Immature natural killer cell (primary cell): ENCODE measurements around the gene NCSTN. TPM values are rescaled to one million over a fixed set of nuclear protein-coding genes. Genes with fewer than 3 reads are reported as not detected.

ENCODE experiments used
- DNase-seq, 3 donors: peaks; one replicate each; pipeline ENCODE4 v3.0.0; 2022; ENCODE audit warnings: mixed read lengths in 1 of 3
- H3K27ac Mint-ChIP-seq, 6 donors: one replicate each; pipeline ENCODE4 v1.8.0; 2020; ENCODE audit warnings: mixed read lengths in 6 of 6, mild to moderate bottlenecking in 5 of 6, inconsistent platforms in 4 of 6, moderate library complexity in 3 of 6
- H3K27me3 Mint-ChIP-seq, 3 donors: one replicate each; pipeline ENCODE4 v1.8.0; 2020 to 2021; ENCODE audit warnings: low read depth in 3 of 3, mild to moderate bottlenecking in 3 of 3, mixed read lengths in 3 of 3, moderate library complexity in 3 of 3, inconsistent platforms in 1 of 3
- H3K36me3 Mint-ChIP-seq, 3 donors: one replicate each; pipeline ENCODE4 v1.8.0; 2020; ENCODE audit warnings: mixed read lengths in 3 of 3, inconsistent platforms in 2 of 3, mild to moderate bottlenecking in 2 of 3
- H3K4me1 Mint-ChIP-seq, 2 donors: one replicate each; pipeline ENCODE4 v1.8.0; 2020; ENCODE audit warnings: inconsistent platforms in 2 of 2, mild to moderate bottlenecking in 2 of 2, mixed read lengths in 2 of 2, moderate library complexity in 1 of 2
- H3K4me3 Mint-ChIP-seq, 5 donors: one replicate each; pipeline ENCODE4 v1.8.0; 2020; ENCODE audit warnings: mild to moderate bottlenecking in 5 of 5, mixed read lengths in 5 of 5, inconsistent platforms in 3 of 5, moderate library complexity in 3 of 5
- H3K9me3 Mint-ChIP-seq, 6 donors: one replicate each; pipeline ENCODE4 v1.8.0; 2020; ENCODE audit warnings: mild to moderate bottlenecking in 6 of 6, mixed read lengths in 6 of 6, inconsistent platforms in 4 of 6, moderate library complexity in 3 of 6
- polyA plus RNA-seq, 3 donors: library from polyadenylated mRNA; unstranded; fragments of 300-500 nt; fragmentation: Illumina TruSeq; gene quantifications; one replicate each; pipeline ENCODE4 v1.2.3, GENCODE V29; 2021

Gene NCSTN
- polyA plus RNA-seq, 3 donors from 2014 or later, result 60.0 to 159 (median 92.3) TPM

DNA sequence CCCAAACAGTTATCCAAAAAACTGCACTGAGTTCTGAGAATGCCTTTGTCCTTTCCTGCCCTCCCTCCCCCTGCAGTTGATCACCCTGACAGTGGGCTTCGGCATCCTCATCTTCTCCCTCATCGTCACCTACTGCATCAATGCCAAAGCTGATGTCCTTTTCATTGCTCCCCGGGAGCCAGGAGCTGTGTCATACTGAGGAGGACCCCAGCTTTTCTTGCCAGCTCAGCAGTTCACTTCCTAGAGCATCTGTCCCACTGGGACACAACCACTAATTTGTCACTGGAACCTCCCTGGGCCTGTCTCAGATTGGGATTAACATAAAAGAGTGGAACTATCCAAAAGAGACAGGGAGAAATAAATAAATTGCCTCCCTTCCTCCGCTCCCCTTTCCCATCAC lies 14.9 kb downstream of the NCSTN start:
- Mint-ChIP-seq H3K27ac (peak overlapping the region in 1 of 6 donors; percentile 8), H3K36me3 (peaks cover 16 to 58% (median 49%) of the 10 kb centered on the region in 3 donors)

DNA sequence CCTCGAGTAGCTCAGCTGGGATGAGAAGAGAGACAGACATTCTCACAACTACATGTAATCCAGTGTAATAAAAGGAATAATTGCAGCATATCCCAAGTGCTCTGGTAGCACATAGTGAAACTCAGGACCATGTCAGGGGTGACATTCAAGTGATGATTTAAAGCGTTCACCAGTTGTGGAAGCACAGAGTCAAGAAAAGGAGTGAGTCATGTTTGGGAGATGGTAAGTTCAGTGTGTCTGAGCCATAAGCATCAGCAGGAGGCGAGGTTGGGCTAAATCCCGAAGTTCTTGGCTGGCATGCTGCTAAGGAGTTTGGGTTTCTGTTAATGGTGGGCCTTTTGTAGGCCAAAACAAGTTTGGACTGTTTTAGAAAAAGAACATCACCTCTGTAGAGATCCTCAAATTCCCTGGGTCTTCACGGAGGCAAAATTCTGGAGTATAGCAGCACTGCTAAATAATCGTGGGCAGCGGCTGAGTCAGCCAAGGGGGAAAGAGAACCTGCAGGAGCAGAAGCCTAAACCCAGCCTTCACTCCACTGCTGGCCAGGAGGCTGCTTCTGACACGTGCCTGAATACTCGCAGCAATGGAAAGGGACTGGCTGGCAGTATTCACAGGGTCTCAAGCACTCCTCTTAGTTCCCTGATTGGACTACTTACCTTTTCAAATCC lies 16.5 kb downstream of the NCSTN start:
- H3K4me1 Mint-ChIP-seq, result no peaks in the 10 kb centered on the region
- H3K4me3 Mint-ChIP-seq, result no peak overlapping the region
- no peak for DNase-seq
- H3K27ac Mint-ChIP-seq, result peak overlapping the region in 1 of 6 donors; percentile 83
- H3K27me3 Mint-ChIP-seq, result no peaks in the 10 kb centered on the region
- H3K9me3 Mint-ChIP-seq, result no peaks in the 10 kb centered on the region
- peaks cover 8 to 44% (median 37%) of the 10 kb centered on the region in 3 donors for H3K36me3 Mint-ChIP-seq

More for the DNA sequence above, 14.9 kb downstream of the NCSTN start:
- Mint-ChIP-seq H3K4me1 (no peaks in the 10 kb centered on the region), H3K27me3 (no peaks in the 10 kb centered on the region), H3K9me3 (no peaks in the 10 kb centered on the region), H3K4me3 (no peak overlapping the region)
- no peak for DNase-seq

- H3K27ac Mint-ChIP-seq, result peak overlapping the region in 1 of 6 donors; percentile 15
- H3K27me3 Mint-ChIP-seq, result no peaks in the 10 kb centered on the region
- no peaks in the 10 kb centered on the region for H3K9me3 Mint-ChIP-seq
- no peaks in the 10 kb centered on the region for H3K4me1 Mint-ChIP-seq
- H3K36me3 Mint-ChIP-seq, result peaks cover 6 to 40% (median 34%) of the 10 kb centered on the region in 3 donors
- no peak for DNase-seq
- no peak overlapping the region for H3K4me3 Mint-ChIP-seq
These were observed 17.1 kb downstream of the NCSTN start for GRCh38 chr1:160360227-160360695.

GRCh38 chr1:160361199-160361598 lies 18.0 kb downstream of the NCSTN start:
- H3K9me3 Mint-ChIP-seq, result no peaks in the 10 kb centered on the region

GRCh38 chr1:160361814-160362167 lies 18.6 kb downstream of the NCSTN start:
- H3K4me3 Mint-ChIP-seq, result no peak overlapping the region
- no peaks in the 10 kb centered on the region for H3K9me3 Mint-ChIP-seq
- H3K27me3 Mint-ChIP-seq, result no peaks in the 10 kb centered on the region
- H3K36me3 Mint-ChIP-seq, result peaks cover 3 to 28% (median 22%) of the 10 kb centered on the region in 3 donors
- no peak for DNase-seq
- no peak overlapping the region for H3K27ac Mint-ChIP-seq
- no peaks in the 10 kb centered on the region for H3K4me1 Mint-ChIP-seq

More at GRCh38 chr1:160361199-160361598, 18.0 kb downstream of the NCSTN start:
- Mint-ChIP-seq H3K36me3 (peaks cover 3 to 34% (median 27%) of the 10 kb centered on the region in 3 donors), H3K27ac (peak overlapping the region in 1 of 6 donors; percentile 31), H3K4me1 (no peaks in the 10 kb centered on the region), H3K4me3 (no peak overlapping the region), H3K27me3 (no peaks in the 10 kb centered on the region)
- no peak for DNase-seq

GRCh38 chr1:160362168-160362957 lies 19.2 kb downstream of the NCSTN start:
- Mint-ChIP-seq H3K4me3 (no peak overlapping the region), H3K4me1 (no peaks in the 10 kb centered on the region), H3K27me3 (no peaks in the 10 kb centered on the region)

GRCh38 chr1:160363010-160363409 lies 19.8 kb downstream of the NCSTN start:
- no peaks in the 10 kb centered on the region for H3K9me3 Mint-ChIP-seq
- no peaks in the 10 kb centered on the region for H3K4me1 Mint-ChIP-seq
- H3K4me3 Mint-ChIP-seq, result no peak overlapping the region
- DNase-seq, result no peak
- no peaks in the 10 kb centered on the region for H3K27me3 Mint-ChIP-seq
- H3K36me3 Mint-ChIP-seq, result peaks cover 3 to 19% (median 15%) of the 10 kb centered on the region in 3 donors
- peak overlapping the region in 1 of 6 donors; percentile 55 for H3K27ac Mint-ChIP-seq

More at GRCh38 chr1:160362168-160362957, 19.2 kb downstream of the NCSTN start:
- Mint-ChIP-seq H3K36me3 (peaks cover 3 to 24% (median 16%) of the 10 kb centered on the region in 3 donors), H3K9me3 (no peaks in the 10 kb centered on the region), H3K27ac (peak overlapping the region in 2 of 6 donors; percentile 8 to 55)
- DNase-seq, result no peak

- Mint-ChIP-seq H3K36me3 (peaks cover 3 to 10% (median 5%) of the 10 kb centered on the region in 3 donors), H3K4me1 (no peaks in the 10 kb centered on the region), H3K4me3 (no peak overlapping the region), H3K27ac (peak overlapping the region in 2 of 6 donors; percentile 51 to 73), H3K9me3 (no peaks in the 10 kb centered on the region), H3K27me3 (no peaks in the 10 kb centered on the region)
- no peak for DNase-seq
These were observed 21.0 kb downstream of the NCSTN start for GRCh38 chr1:160363951-160364735.

DNA sequence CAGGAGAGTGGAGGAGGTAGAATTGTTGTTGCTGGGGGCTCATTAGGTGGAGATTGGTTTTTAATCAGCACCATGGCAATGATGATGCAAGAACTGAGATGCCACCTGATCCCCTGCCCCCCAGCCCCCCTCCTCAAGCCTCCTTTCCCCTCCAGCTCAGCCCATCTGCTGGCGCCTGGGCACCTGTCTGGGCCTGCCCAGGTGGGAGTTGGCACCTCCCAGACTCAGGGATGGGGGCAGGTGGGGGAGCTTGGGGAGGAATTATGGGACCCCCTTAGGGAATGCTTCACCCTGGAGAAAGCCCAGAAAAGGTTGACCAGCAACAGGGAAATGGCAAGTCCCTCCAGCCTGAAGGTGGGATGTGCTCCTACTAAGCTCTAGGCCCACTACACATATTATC lies 22.1 kb downstream of the NCSTN start:
- DNase-seq, result no peak
- Mint-ChIP-seq H3K36me3 (peaks cover 3 to 9% (median 5%) of the 10 kb centered on the region in 3 donors), H3K4me1 (no peaks in the 10 kb centered on the region), H3K9me3 (no peaks in the 10 kb centered on the region), H3K27ac (no peak overlapping the region), H3K4me3 (no peak overlapping the region), H3K27me3 (peaks cover 0 to 4% (median 0%) of the 10 kb centered on the region in 3 donors)

DNA sequence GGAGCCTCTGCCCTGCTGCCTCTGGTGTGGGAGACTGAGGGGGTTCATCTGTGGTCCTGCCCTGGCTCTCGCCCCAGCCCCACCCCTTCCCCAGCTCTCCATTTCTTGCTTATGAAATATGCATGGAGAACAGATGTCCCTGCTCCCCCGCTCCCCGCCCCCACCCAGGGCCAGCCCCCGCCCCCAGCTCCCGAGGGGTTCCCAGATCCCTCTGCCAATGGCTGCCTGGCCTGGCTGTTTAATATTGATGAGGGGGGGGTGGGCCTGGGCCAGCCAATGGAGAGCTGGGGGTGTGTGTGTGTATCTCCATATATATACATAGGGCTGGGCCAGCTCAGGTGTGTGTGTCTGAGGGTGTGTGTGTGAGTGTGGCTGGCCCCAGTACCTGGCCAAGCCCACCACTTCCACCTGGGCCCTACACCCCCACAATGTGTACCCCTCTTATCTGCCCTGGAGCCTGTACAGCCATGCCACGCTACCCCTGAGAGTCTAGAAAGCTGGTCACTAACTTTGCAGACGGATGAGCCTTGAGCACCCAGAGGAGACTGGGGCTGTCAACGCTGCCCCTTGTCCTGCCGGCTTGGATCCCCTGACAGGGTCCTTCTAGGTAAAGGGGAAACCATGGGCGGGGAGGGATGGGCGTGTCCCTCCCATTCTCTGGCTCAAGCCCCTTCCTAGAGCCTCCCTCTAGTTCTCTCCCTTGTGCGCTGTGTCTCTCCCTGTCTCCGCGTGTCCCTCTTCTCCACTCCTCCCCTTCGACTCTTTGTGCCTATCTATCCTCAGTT lies 23.7 kb downstream of the NCSTN start, which contains the start of gene NHLH1:
Gene NHLH1 (plus strand): TSS at position 341 of the 785 bp plus-strand sequence. CDS start 3,661 bp downstream, outside the sequence.
- Mint-ChIP-seq H3K36me3 (no peaks in the 10 kb centered on the region), H3K9me3 (no peaks in the 10 kb centered on the region), H3K27me3 (peaks cover 0 to 4% (median 4%) of the 10 kb centered on the region in 3 donors), H3K27ac (peak within 1 kb of the TSS in 1 of 6 donors; percentile 44), H3K4me3 (no peak within 1 kb of the TSS), H3K4me1 (no peaks in the 10 kb centered on the region)
- no peak for DNase-seq

DNA sequence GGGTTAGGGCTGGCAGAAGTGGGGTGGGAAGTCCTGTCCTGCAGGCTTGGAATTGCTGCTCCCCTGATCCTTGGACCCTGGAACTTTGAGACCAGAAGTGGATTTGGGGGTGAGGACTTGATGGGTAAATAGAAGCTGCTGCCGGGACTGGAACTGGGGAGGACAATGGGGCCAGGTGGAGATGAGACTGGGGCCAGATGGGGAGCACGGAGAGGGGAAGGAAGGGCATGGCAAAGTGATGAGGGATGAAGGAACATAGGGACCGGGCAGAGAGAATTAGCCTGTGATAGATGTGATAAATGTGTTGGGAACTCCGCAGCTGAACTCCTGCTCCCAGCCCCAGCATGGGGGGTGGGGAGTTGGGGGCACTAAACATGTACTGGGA lies 24.3 kb downstream of the NCSTN start:
- H3K27ac Mint-ChIP-seq, result peak overlapping the region in 1 of 6 donors; percentile 44
- H3K27me3 Mint-ChIP-seq, result peaks cover 0 to 4% (median 4%) of the 10 kb centered on the region in 3 donors
- no peaks in the 10 kb centered on the region for H3K9me3 Mint-ChIP-seq
- no peak for DNase-seq
- no peaks in the 10 kb centered on the region for H3K4me1 Mint-ChIP-seq
- no peak overlapping the region for H3K4me3 Mint-ChIP-seq
- no peaks in the 10 kb centered on the region for H3K36me3 Mint-ChIP-seq

DNA sequence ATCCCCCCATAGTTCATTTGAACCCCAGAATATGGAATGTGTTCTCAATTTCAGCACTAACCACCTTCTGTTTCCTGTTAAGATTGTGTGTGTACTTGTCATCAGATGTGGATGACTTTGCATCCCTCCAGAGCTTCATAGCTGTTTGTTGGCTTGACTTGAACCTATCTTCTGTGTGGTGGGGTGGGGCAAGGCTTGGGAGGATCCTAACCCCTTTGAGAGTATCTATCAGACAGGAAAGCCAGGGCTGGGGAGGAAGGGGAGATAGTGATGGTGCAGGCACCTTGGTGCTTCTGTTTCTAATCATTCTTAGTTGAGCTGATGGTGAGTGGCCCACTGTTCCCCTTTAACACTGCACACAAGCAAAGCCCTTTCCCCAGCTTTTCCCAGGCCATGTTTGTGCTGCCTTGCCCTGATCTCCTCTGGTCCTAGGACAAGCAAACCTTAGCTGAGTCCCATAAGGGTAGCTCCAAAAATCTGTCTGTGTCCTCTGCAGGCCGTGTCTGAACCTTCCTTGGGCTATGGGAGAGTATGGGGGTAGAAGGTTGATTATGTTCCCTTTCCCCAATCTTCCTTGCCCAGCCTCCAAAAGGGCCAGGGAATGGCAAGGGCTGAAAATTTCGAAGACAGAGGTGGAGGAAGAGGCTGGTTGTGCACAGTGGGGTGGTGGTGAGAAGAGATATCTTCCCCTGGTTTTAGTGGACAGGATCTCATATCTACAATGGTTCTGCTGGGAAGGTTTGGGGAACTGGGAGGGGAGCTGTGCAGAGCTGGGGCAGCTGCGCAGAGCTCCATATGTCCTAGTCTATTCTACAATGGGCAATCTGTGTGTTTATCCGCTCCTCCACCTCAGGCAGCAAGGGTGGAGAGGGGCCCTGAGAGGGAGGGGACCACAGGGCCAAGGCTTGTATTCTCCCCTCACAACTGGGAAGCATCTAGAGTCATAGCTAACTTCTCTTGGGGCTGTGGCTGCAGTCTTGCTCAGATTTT lies 25.0 kb downstream of the NCSTN start:
- Mint-ChIP-seq H3K27me3 (peaks cover 0 to 4% (median 4%) of the 10 kb centered on the region in 3 donors), H3K27ac (peak overlapping the region in 2 of 6 donors; percentile 5 to 44)

More for the DNA sequence above, 25.0 kb downstream of the NCSTN start:
- Mint-ChIP-seq H3K4me3 (no peak overlapping the region), H3K36me3 (no peaks in the 10 kb centered on the region), H3K4me1 (no peaks in the 10 kb centered on the region), H3K9me3 (no peaks in the 10 kb centered on the region)
- no peak for DNase-seq
